ENCODE data around the gene ALPP. TPM values are rescaled to one million over a fixed set of nuclear protein-coding genes. Genes with fewer than 3 reads are reported as not detected.
A peak's percentile ranks its signal among the peaks of the same experiment; 100 is the strongest.
"Not testable (repeated sequence)": the region's sequence is repeated elsewhere in the genome, so short reads cannot be mapped to it uniquely, and the experiment has no call there.

The ALPP gene
- total RNA-seq, 4 donors from 2014 or later = 0.06 TPM; not detected in 3

GRCh38 chr2:232363784-232364615, 14.6 kb upstream of the ALPP start:
- intact Hi-C loops (cut with DNase I) = no loop called here
- Histone ChIP-seq H3K36me3 (no peaks in the 10 kb centered on the region), H3K9me3 (no peaks in the 10 kb centered on the region), H3K27me3 (peaks cover 0 to 24% (median 0%) of the 10 kb centered on the region in 4 donors), H3K4me1 (peaks cover 0 to 4% (median 0%) of the 10 kb centered on the region in 4 donors), H3K27ac (replicated peaks in 1 of 4) (no peak overlapping the region), H3K4me3 (peak overlapping the region in 2 of 4 donors; percentile 7 to 14)
- no peak for DNase-seq (ENCODE audit: extremely low spot score)
- WGBS = 77% methylated on average over 12 of the region's 14 CpGs
- TF ChIP-seq CTCF (IDR thresholded peaks at IDR 0.05) (no peak), POLR2AphosphoS5 (IDR thresholded peaks at IDR 0.05) (no peak), POLR2A (IDR thresholded peaks at IDR 0.05; ENCODE audit: low read depth) (no peak), EP300 (IDR thresholded peaks at IDR 0.05) (no peak)

- WGBS = 100% methylated on average over 3 of the region's 18 CpGs
- DNase-seq (ENCODE audit: extremely low spot score); H3K27ac ChIP-seq (replicated peaks in 1 of 4); H3K36me3 ChIP-seq; H3K4me1 ChIP-seq; H3K9me3 ChIP-seq; H3K4me3 ChIP-seq; intact Hi-C loops (cut with DNase I): not testable (repeated sequence)
- H3K27me3 ChIP-seq = peaks cover 0 to 33% (median 0%) of the 10 kb centered on the region in 4 donors
These were observed 13.6 kb upstream of the ALPP start for GRCh38 chr2:232364806-232365594.

GRCh38 chr2:232365621-232366321, 12.8 kb upstream of the ALPP start:
- intact Hi-C loops (cut with DNase I) = no loop called here
- Histone ChIP-seq H3K27ac (replicated peaks in 1 of 4) (no peak overlapping the region), H3K36me3 (no peaks in the 10 kb centered on the region), H3K27me3 (peaks cover 0 to 35% (median 0%) of the 10 kb centered on the region in 4 donors), H3K4me1 (peaks cover 0 to 4% (median 0%) of the 10 kb centered on the region in 4 donors), H3K4me3 (no peak overlapping the region), H3K9me3 (no peaks in the 10 kb centered on the region)
- 63% methylated on average over 8 of the region's 20 CpGs for whole genome bisulfite sequencing
- no peak for TF ChIP-seq POLR2AphosphoS5 (IDR thresholded peaks at IDR 0.05)
- no peak for TF ChIP-seq EP300 (IDR thresholded peaks at IDR 0.05)
- TF ChIP-seq CTCF (IDR thresholded peaks at IDR 0.05) = no peak
- TF ChIP-seq POLR2A (IDR thresholded peaks at IDR 0.05; ENCODE audit: low read depth) = no peak
- no peak for DNase-seq (ENCODE audit: extremely low spot score)

- H3K4me3 ChIP-seq; H3K9me3 ChIP-seq; intact Hi-C loops (cut with DNase I); H3K4me1 ChIP-seq; H3K36me3 ChIP-seq; DNase-seq (ENCODE audit: extremely low spot score); H3K27ac ChIP-seq (replicated peaks in 1 of 4): not testable (repeated sequence)
- peaks cover 0 to 35% (median 0%) of the 10 kb centered on the region in 4 donors for H3K27me3 ChIP-seq
- 87% methylated on average over 21 of the region's 23 CpGs for WGBS
These were observed 12.1 kb upstream of the ALPP start for GRCh38 chr2:232366461-232366860.

- intact Hi-C loops (cut with DNase I) = no loop called here
- no peak for DNase-seq (ENCODE audit: extremely low spot score)
These were observed 11.5 kb upstream of the ALPP start for GRCh38 chr2:232367016-232367415.

More at GRCh38 chr2:232367016-232367415, 11.5 kb upstream of the ALPP start:
- no peak overlapping the region for H3K27ac ChIP-seq (replicated peaks in 1 of 4)
- H3K27me3 ChIP-seq = peaks cover 0 to 35% (median 0%) of the 10 kb centered on the region in 4 donors
- no peaks in the 10 kb centered on the region for H3K36me3 ChIP-seq
- H3K4me1 ChIP-seq = peaks cover 0 to 4% (median 0%) of the 10 kb centered on the region in 4 donors
- no peak for TF ChIP-seq POLR2AphosphoS5 (IDR thresholded peaks at IDR 0.05)
- TF ChIP-seq POLR2A (IDR thresholded peaks at IDR 0.05; ENCODE audit: low read depth) = no peak
- TF ChIP-seq EP300 (IDR thresholded peaks at IDR 0.05) = no peak
- no peak for TF ChIP-seq CTCF (IDR thresholded peaks at IDR 0.05)
- no peak overlapping the region for H3K4me3 ChIP-seq
- WGBS = 69% methylated on average over 7 of the region's 7 CpGs
- no peaks in the 10 kb centered on the region for H3K9me3 ChIP-seq

Data from esophagus muscularis mucosa (tissue), 4 donors.